ENCODE results near the gene CHDH.

Gene CHDH

GRCh38 chr3:53880396-53881345 is 34.5 kb upstream of the CHDH start:
- H3K9ac ChIP-seq (ENCODE audit: low read depth, low read length, poor library complexity) = no peak overlapping the region
- H2AK5ac ChIP-seq (ENCODE audit: low read depth, low read length) = no peak overlapping the region
- no peak overlapping the region for H3K14ac ChIP-seq (ENCODE audit: low read length)
- H3K9me3 ChIP-seq (replicated peaks in 1 of 2; ENCODE audit: control insufficient read depth in 2 of 2, insufficient read depth in 1 of 2, low read depth in 1 of 2, low read length in 2 of 2) = no peaks in the 10 kb centered on the region
- no peak overlapping the region for H4K91ac ChIP-seq (ENCODE audit: low read depth, low read length, poor library complexity)
- H2BK5ac ChIP-seq (ENCODE audit: low read length) = no peak overlapping the region
- H2BK12ac ChIP-seq (ENCODE audit: low read length) = no peak overlapping the region
- no peak overlapping the region for H2BK15ac ChIP-seq (ENCODE audit: low read length)
- no peaks in the 10 kb centered on the region for H3K79me1 ChIP-seq (ENCODE audit: low read depth, low read length)
- H2BK120ac ChIP-seq (ENCODE audit: low read depth, low read length) = no peak overlapping the region
- whole genome bisulfite sequencing, 2 donors (ENCODE audit: extremely low coverage in 2 of 2, insufficient read length in 2 of 2, insufficient replicate concordance in 1 of 2) = no CpG with 5 or more reads among the region's 10 CpGs
- no peak overlapping the region for H2AFZ ChIP-seq (ENCODE audit: low read length)
- no peak overlapping the region for H4K8ac ChIP-seq (ENCODE audit: low read depth, low read length)
- H3K4me2 ChIP-seq (ENCODE audit: insufficient read depth, low read length, poor library complexity, severe bottlenecking) = peak overlapping the region; percentile 56
- no peak for DNase-seq (ENCODE audit: low spot score)
- H3K4me3 ChIP-seq (ENCODE audit: low read length in 2 of 2) = peak overlapping the region; percentile 62 to 74
- no peaks in the 10 kb centered on the region for H3K27me3 ChIP-seq (ENCODE audit: control insufficient read depth in 3 of 3, insufficient read depth in 3 of 3, low read depth in 1 of 3, low read length in 3 of 3)
- no peak overlapping the region for H3K27ac ChIP-seq (replicated peaks; ENCODE audit: low read length)
- H3K4ac ChIP-seq (ENCODE audit: low read length) = no peak overlapping the region
- no peak overlapping the region for H3K23ac ChIP-seq (ENCODE audit: low read depth, low read length, poor library complexity)
- H3K36me3 ChIP-seq (replicated peaks in 1 of 2; ENCODE audit: control insufficient read depth in 2 of 2, insufficient read depth in 2 of 2, low read length in 2 of 2) = peaks cover 17 to 75% of the 10 kb centered on the region in 2 donors
- H3K18ac ChIP-seq (ENCODE audit: low read length) = no peak overlapping the region
- H3K4me1 ChIP-seq (ENCODE audit: control insufficient read depth in 2 of 2, insufficient read depth in 1 of 2, low read depth in 1 of 2, low read length in 2 of 2) = peaks cover 6 to 11% of the 10 kb centered on the region in 2 donors

- no peak overlapping the region for H2AFZ ChIP-seq (ENCODE audit: low read length)
- H3K36me3 ChIP-seq (replicated peaks in 1 of 2; ENCODE audit: control insufficient read depth in 2 of 2, insufficient read depth in 2 of 2, low read length in 2 of 2) = peaks cover 27 to 95% of the 10 kb centered on the region in 2 donors
- no peak overlapping the region for H2AK5ac ChIP-seq (ENCODE audit: low read depth, low read length)
- H3K9me3 ChIP-seq (replicated peaks in 1 of 2; ENCODE audit: control insufficient read depth in 2 of 2, insufficient read depth in 1 of 2, low read depth in 1 of 2, low read length in 2 of 2) = no peaks in the 10 kb centered on the region
- no peak overlapping the region for H2BK15ac ChIP-seq (ENCODE audit: low read length)
- H3K4ac ChIP-seq (ENCODE audit: low read length) = no peak overlapping the region
- no peak overlapping the region for H4K91ac ChIP-seq (ENCODE audit: low read depth, low read length, poor library complexity)
- no peaks in the 10 kb centered on the region for H3K27me3 ChIP-seq (ENCODE audit: control insufficient read depth in 3 of 3, insufficient read depth in 3 of 3, low read depth in 1 of 3, low read length in 3 of 3)
- WGBS, 2 donors (ENCODE audit: extremely low coverage in 2 of 2, insufficient read length in 2 of 2, insufficient replicate concordance in 1 of 2) = no CpG with 5 or more reads among the region's 5 CpGs
- no peak overlapping the region for H2BK5ac ChIP-seq (ENCODE audit: low read length)
- no peak overlapping the region for H4K8ac ChIP-seq (ENCODE audit: low read depth, low read length)
- no peak overlapping the region for H3K27ac ChIP-seq (replicated peaks; ENCODE audit: low read length)
- no peaks in the 10 kb centered on the region for H3K4me1 ChIP-seq (ENCODE audit: control insufficient read depth in 2 of 2, insufficient read depth in 1 of 2, low read depth in 1 of 2, low read length in 2 of 2)
- H3K18ac ChIP-seq (ENCODE audit: low read length) = no peak overlapping the region
- H3K23ac ChIP-seq (ENCODE audit: low read depth, low read length, poor library complexity) = no peak overlapping the region
- no peak overlapping the region for H2BK12ac ChIP-seq (ENCODE audit: low read length)
- no peak overlapping the region for H3K9ac ChIP-seq (ENCODE audit: low read depth, low read length, poor library complexity)
- H3K4me2 ChIP-seq (ENCODE audit: insufficient read depth, low read length, poor library complexity, severe bottlenecking) = no peak overlapping the region
- no peaks in the 10 kb centered on the region for H3K79me1 ChIP-seq (ENCODE audit: low read depth, low read length)
- H2BK120ac ChIP-seq (ENCODE audit: low read depth, low read length) = no peak overlapping the region
- no peak overlapping the region for H3K4me3 ChIP-seq (ENCODE audit: low read length in 2 of 2)
- H3K14ac ChIP-seq (ENCODE audit: low read length) = no peak overlapping the region
- DNase-seq (ENCODE audit: low spot score) = no peak
Observed at GRCh38 chr3:53865732-53866499, 19.7 kb upstream of the CHDH start.

- no peak overlapping the region for H4K91ac ChIP-seq (ENCODE audit: low read depth, low read length, poor library complexity)
- no peak overlapping the region for H2BK120ac ChIP-seq (ENCODE audit: low read depth, low read length)
- H3K27ac ChIP-seq (replicated peaks; ENCODE audit: low read length) = no peak overlapping the region
- no peak overlapping the region for H2BK15ac ChIP-seq (ENCODE audit: low read length)
- H4K8ac ChIP-seq (ENCODE audit: low read depth, low read length) = no peak overlapping the region
- no peaks in the 10 kb centered on the region for H3K79me1 ChIP-seq (ENCODE audit: low read depth, low read length)
- no peaks in the 10 kb centered on the region for H3K4me1 ChIP-seq (ENCODE audit: control insufficient read depth in 2 of 2, insufficient read depth in 1 of 2, low read depth in 1 of 2, low read length in 2 of 2)
- no CpG with 5 or more reads among the region's 1 CpG for WGBS, 2 donors (ENCODE audit: extremely low coverage in 2 of 2, insufficient read length in 2 of 2, insufficient replicate concordance in 1 of 2)
- no peak overlapping the region for H3K4ac ChIP-seq (ENCODE audit: low read length)
- no peak overlapping the region for H2AK5ac ChIP-seq (ENCODE audit: low read depth, low read length)
- no peak overlapping the region for H2BK5ac ChIP-seq (ENCODE audit: low read length)
- no peak overlapping the region for H3K14ac ChIP-seq (ENCODE audit: low read length)
- no peaks in the 10 kb centered on the region for H3K9me3 ChIP-seq (replicated peaks in 1 of 2; ENCODE audit: control insufficient read depth in 2 of 2, insufficient read depth in 1 of 2, low read depth in 1 of 2, low read length in 2 of 2)
- H3K23ac ChIP-seq (ENCODE audit: low read depth, low read length, poor library complexity) = no peak overlapping the region
- no peak for DNase-seq (ENCODE audit: low spot score)
- H2AFZ ChIP-seq (ENCODE audit: low read length) = no peak overlapping the region
- H3K4me3 ChIP-seq (ENCODE audit: low read length in 2 of 2) = no peak overlapping the region
- no peak overlapping the region for H3K18ac ChIP-seq (ENCODE audit: low read length)
- H3K4me2 ChIP-seq (ENCODE audit: insufficient read depth, low read length, poor library complexity, severe bottlenecking) = no peak overlapping the region
- H2BK12ac ChIP-seq (ENCODE audit: low read length) = no peak overlapping the region
- H3K27me3 ChIP-seq (ENCODE audit: control insufficient read depth in 3 of 3, insufficient read depth in 3 of 3, low read depth in 1 of 3, low read length in 3 of 3) = no peaks in the 10 kb centered on the region
- H3K36me3 ChIP-seq (replicated peaks in 1 of 2; ENCODE audit: control insufficient read depth in 2 of 2, insufficient read depth in 2 of 2, low read length in 2 of 2) = peaks cover 14 to 97% of the 10 kb centered on the region in 2 donors
- H3K9ac ChIP-seq (ENCODE audit: low read depth, low read length, poor library complexity) = no peak overlapping the region
Observed at GRCh38 chr3:53863145-53863544, 16.9 kb upstream of the CHDH start.

- H3K4me1 ChIP-seq (ENCODE audit: control insufficient read depth in 2 of 2, insufficient read depth in 1 of 2, low read depth in 1 of 2, low read length in 2 of 2) = no peaks in the 10 kb centered on the region
- H3K9me3 ChIP-seq (replicated peaks in 1 of 2; ENCODE audit: control insufficient read depth in 2 of 2, insufficient read depth in 1 of 2, low read depth in 1 of 2, low read length in 2 of 2) = no peaks in the 10 kb centered on the region
- WGBS, 2 donors (ENCODE audit: extremely low coverage in 2 of 2, insufficient read length in 2 of 2, insufficient replicate concordance in 1 of 2) = no CpG with 5 or more reads among the region's 3 CpGs
- H4K91ac ChIP-seq (ENCODE audit: low read depth, low read length, poor library complexity) = no peak overlapping the region
- no peak overlapping the region for H2BK15ac ChIP-seq (ENCODE audit: low read length)
- no peak overlapping the region for H3K27ac ChIP-seq (replicated peaks; ENCODE audit: low read length)
- H3K4me2 ChIP-seq (ENCODE audit: insufficient read depth, low read length, poor library complexity, severe bottlenecking) = no peak overlapping the region
- no peak overlapping the region for H2AK5ac ChIP-seq (ENCODE audit: low read depth, low read length)
- H3K9ac ChIP-seq (ENCODE audit: low read depth, low read length, poor library complexity) = no peak overlapping the region
- no peak overlapping the region for H4K8ac ChIP-seq (ENCODE audit: low read depth, low read length)
- no peak overlapping the region for H3K23ac ChIP-seq (ENCODE audit: low read depth, low read length, poor library complexity)
- no peak overlapping the region for H3K14ac ChIP-seq (ENCODE audit: low read length)
- H2BK120ac ChIP-seq (ENCODE audit: low read depth, low read length) = no peak overlapping the region
- peaks cover 11 to 95% of the 10 kb centered on the region in 2 donors for H3K36me3 ChIP-seq (replicated peaks in 1 of 2; ENCODE audit: control insufficient read depth in 2 of 2, insufficient read depth in 2 of 2, low read length in 2 of 2)
- no peak for DNase-seq (ENCODE audit: low spot score)
- H2BK5ac ChIP-seq (ENCODE audit: low read length) = no peak overlapping the region
- no peak overlapping the region for H2AFZ ChIP-seq (ENCODE audit: low read length)
- H3K79me1 ChIP-seq (ENCODE audit: low read depth, low read length) = no peaks in the 10 kb centered on the region
- H3K4me3 ChIP-seq (ENCODE audit: low read length in 2 of 2) = no peak overlapping the region
- no peak overlapping the region for H3K4ac ChIP-seq (ENCODE audit: low read length)
- no peak overlapping the region for H3K18ac ChIP-seq (ENCODE audit: low read length)
- no peak overlapping the region for H2BK12ac ChIP-seq (ENCODE audit: low read length)
- no peaks in the 10 kb centered on the region for H3K27me3 ChIP-seq (ENCODE audit: control insufficient read depth in 3 of 3, insufficient read depth in 3 of 3, low read depth in 1 of 3, low read length in 3 of 3)
Observed at GRCh38 chr3:53862241-53862640, 16.0 kb upstream of the CHDH start.
